NCI-H526 treated with DMSO at 0.1 percent for 48 hours (cell line): ENCODE data around the gene IQCN.

ENCODE experiments used
- DNase-seq: peaks from one replicate; lab custom pipeline; 2025; lab: John Stamatoyannopoulos, UW

Gene IQCN

GRCh38 chr19:18233224-18233825 lies 40.9 kb downstream of the IQCN start:
- DNase-seq, result no peak

- peak; percentile 39 for DNase-seq
Measured at GRCh38 chr19:18232540-18233223, 41.6 kb downstream of the IQCN start.

- no peak for DNase-seq
Measured at GRCh38 chr19:18231775-18232174, 42.5 kb downstream of the IQCN start.

- no peak for DNase-seq
Measured at GRCh38 chr19:18230941-18231734, 43.1 kb downstream of the IQCN start.

GRCh38 chr19:18229915-18230314 lies 44.3 kb downstream of the IQCN start:
- DNase-seq, result no peak

GRCh38 chr19:18229474-18229873 lies 44.8 kb downstream of the IQCN start:
- DNase-seq, result no peak

- DNase-seq, result no peak
Measured at GRCh38 chr19:18227781-18228271, 46.4 kb downstream of the IQCN start.

- DNase-seq, result no peak
Measured at GRCh38 chr19:18226956-18227780, 47.1 kb downstream of the IQCN start.

GRCh38 chr19:18225702-18226468 lies 48.4 kb downstream of the IQCN start, which contains the start of gene PDE4C:
Gene PDE4C, minus strand, starts transcription at chr19:18226438. Its CDS starts 23 bp downstream, at chr19:18226415.
- DNase-seq, result no peak

- DNase-seq, result no peak
Measured at GRCh38 chr19:18225355-18225701, 48.9 kb downstream of the IQCN start.

GRCh38 chr19:18224525-18225354 lies 49.5 kb downstream of the IQCN start:
- DNase-seq, result peak; percentile 84

GRCh38 chr19:18223860-18224524 lies 50.3 kb downstream of the IQCN start:
- no peak for DNase-seq

GRCh38 chr19:18221815-18222725 lies 52.2 kb downstream of the IQCN start:
- DNase-seq, result no peak

GRCh38 chr19:18220632-18221275 lies 53.5 kb downstream of the IQCN start:
- no peak for DNase-seq

- no peak for DNase-seq
Measured at GRCh38 chr19:18219911-18220631, 54.2 kb downstream of the IQCN start.

- no peak for DNase-seq
Measured at GRCh38 chr19:18218600-18218999, 55.7 kb downstream of the IQCN start.

GRCh38 chr19:18218159-18218558 lies 56.1 kb downstream of the IQCN start:
- no peak for DNase-seq
